ENCODE results near the gene EDA.

The EDA gene

DNA sequence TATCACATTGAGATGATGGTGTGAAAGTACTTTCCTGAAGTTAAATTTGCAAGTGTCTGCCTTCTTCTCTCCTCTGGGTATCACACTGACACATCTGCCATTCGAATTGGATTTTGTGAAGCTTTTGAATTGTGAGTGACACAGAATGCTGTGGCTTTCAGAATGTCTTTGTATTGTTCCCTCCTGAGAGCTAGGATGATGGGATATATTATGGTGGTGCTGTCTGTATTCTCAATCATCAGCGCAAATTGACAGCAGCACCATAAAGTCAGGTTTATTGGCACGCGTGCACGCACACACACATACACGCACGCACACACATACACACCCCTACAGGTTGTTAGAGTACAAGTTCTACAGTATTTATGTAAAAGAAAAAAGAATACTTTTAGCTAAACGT lies 290.5 kb downstream of the EDA start:
- H3F3A ChIP-seq (ENCODE audit: control insufficient read depth, insufficient read depth) = no peaks in the 10 kb centered on the region
- TF ChIP-seq EZH2phosphoT487 (IDR thresholded peaks at IDR 0.05; ENCODE audit: borderline replicate concordance, low read length) = no peak
- TF ChIP-seq, protein P1, sequence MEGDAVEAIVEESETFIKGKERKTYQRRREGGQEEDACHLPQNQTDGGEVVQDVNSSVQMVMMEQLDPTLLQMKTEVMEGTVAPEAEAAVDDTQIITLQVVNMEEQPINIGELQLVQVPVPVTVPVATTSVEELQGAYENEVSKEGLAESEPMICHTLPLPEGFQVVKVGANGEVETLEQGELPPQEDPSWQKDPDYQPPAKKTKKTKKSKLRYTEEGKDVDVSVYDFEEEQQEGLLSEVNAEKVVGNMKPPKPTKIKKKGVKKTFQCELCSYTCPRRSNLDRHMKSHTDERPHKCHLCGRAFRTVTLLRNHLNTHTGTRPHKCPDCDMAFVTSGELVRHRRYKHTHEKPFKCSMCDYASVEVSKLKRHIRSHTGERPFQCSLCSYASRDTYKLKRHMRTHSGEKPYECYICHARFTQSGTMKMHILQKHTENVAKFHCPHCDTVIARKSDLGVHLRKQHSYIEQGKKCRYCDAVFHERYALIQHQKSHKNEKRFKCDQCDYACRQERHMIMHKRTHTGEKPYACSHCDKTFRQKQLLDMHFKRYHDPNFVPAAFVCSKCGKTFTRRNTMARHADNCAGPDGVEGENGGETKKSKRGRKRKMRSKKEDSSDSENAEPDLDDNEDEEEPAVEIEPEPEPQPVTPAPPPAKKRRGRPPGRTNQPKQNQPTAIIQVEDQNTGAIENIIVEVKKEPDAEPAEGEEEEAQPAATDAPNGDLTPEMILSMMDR (IDR thresholded peaks at IDR 0.05; ENCODE audit: low read depth, low read length, poor library complexity, severe bottlenecking) = no peak
- H3K9me2 ChIP-seq (replicated peaks; ENCODE audit: control insufficient read depth, low read length) = no peaks in the 10 kb centered on the region

DNA sequence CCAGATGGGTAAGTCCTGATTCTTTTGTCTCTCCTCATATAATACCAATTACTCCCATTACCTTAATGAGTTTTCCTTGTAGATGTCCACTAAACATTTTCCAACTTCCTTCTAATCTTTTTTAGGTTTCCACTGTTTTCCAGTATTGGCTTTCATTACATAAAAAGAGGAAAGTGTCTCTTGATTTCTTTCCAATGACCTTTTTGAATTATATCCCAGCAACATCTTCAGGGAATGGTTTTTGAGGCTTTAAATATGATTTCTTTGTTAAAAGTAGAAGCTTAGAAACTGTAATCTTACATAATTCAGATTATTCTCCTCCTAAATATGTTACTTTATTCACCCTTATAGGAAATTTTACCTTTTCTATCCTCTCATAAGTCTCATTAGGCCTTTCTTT lies 298.9 kb downstream of the EDA start:
- Histone ChIP-seq H4K20me1 (ENCODE audit: control insufficient read depth, insufficient read depth, low read depth, low read length) (no peaks in the 10 kb centered on the region), H3K4me2 (ENCODE audit: low read length) (no peak overlapping the region), H3K79me2 (ENCODE audit: control insufficient read depth, low read length) (no peaks in the 10 kb centered on the region), H3K27me3 (ENCODE audit: control insufficient read depth, low read length) (no peaks in the 10 kb centered on the region), H3K27ac (ENCODE audit: low read depth, low read length) (no peak overlapping the region), H3K9me2 (replicated peaks; ENCODE audit: control insufficient read depth, low read length) (no peaks in the 10 kb centered on the region), H3K4me3 (ENCODE audit: low read length) (no peak overlapping the region), H3K9me3 (ENCODE audit: control insufficient read depth, insufficient read depth, low read length) (no peaks in the 10 kb centered on the region), H3F3A (ENCODE audit: control insufficient read depth, insufficient read depth) (no peaks in the 10 kb centered on the region), H3K4me1 (ENCODE audit: control insufficient read depth, low read length) (no peaks in the 10 kb centered on the region), H3K36me3 (ENCODE audit: control insufficient read depth, low read length) (no peaks in the 10 kb centered on the region)
- TF ChIP-seq, protein P1 (IDR thresholded peaks at IDR 0.05; ENCODE audit: low read depth, low read length, poor library complexity, severe bottlenecking) = no peak
- TF ChIP-seq EZH2phosphoT487 (IDR thresholded peaks at IDR 0.05; ENCODE audit: borderline replicate concordance, low read length) = no peak

More for the DNA sequence above, 290.5 kb downstream of the EDA start:
- Histone ChIP-seq H3K79me2 (ENCODE audit: control insufficient read depth, low read length) (no peaks in the 10 kb centered on the region), H3K27ac (ENCODE audit: low read depth, low read length) (no peak overlapping the region), H3K9me3 (ENCODE audit: control insufficient read depth, insufficient read depth, low read length) (no peaks in the 10 kb centered on the region), H4K20me1 (ENCODE audit: control insufficient read depth, insufficient read depth, low read depth, low read length) (no peaks in the 10 kb centered on the region), H3K4me1 (ENCODE audit: control insufficient read depth, low read length) (no peaks in the 10 kb centered on the region), H3K4me2 (ENCODE audit: low read length) (no peak overlapping the region), H3K4me3 (ENCODE audit: low read length) (no peak overlapping the region), H3K27me3 (ENCODE audit: control insufficient read depth, low read length) (no peaks in the 10 kb centered on the region), H3K36me3 (ENCODE audit: control insufficient read depth, low read length) (no peaks in the 10 kb centered on the region)

DNA sequence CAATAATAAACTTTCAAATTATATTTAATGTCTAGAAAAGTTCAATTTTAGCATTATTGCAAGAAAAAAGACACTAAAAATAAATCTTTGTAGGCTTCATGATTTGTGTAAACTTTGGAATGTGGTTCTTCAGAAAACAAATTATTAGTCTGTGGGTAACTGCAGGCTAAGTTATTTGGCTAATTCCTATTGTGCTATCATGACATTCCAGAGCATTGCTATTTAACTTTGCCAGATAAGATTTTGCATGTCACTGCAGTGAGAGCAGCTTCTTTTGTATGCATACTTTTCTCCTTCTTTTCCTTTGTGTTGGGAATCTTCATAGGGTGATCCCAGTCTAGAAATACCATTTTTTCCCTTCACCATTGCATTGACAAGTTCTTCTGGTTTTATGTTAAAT lies 303.8 kb downstream of the EDA start:
- Histone ChIP-seq H3K36me3 (ENCODE audit: control insufficient read depth, low read length) (no peaks in the 10 kb centered on the region), H3K4me3 (ENCODE audit: low read length) (no peak overlapping the region), H3K4me1 (ENCODE audit: control insufficient read depth, low read length) (no peaks in the 10 kb centered on the region), H3F3A (ENCODE audit: control insufficient read depth, insufficient read depth) (no peaks in the 10 kb centered on the region), H3K79me2 (ENCODE audit: control insufficient read depth, low read length) (no peaks in the 10 kb centered on the region), H3K9me3 (ENCODE audit: control insufficient read depth, insufficient read depth, low read length) (no peaks in the 10 kb centered on the region), H4K20me1 (ENCODE audit: control insufficient read depth, insufficient read depth, low read depth, low read length) (no peaks in the 10 kb centered on the region), H3K27me3 (ENCODE audit: control insufficient read depth, low read length) (no peaks in the 10 kb centered on the region), H3K9me2 (replicated peaks; ENCODE audit: control insufficient read depth, low read length) (no peaks in the 10 kb centered on the region), H3K4me2 (ENCODE audit: low read length) (no peak overlapping the region), H3K27ac (ENCODE audit: low read depth, low read length) (no peak overlapping the region)
- TF ChIP-seq EZH2phosphoT487 (IDR thresholded peaks at IDR 0.05; ENCODE audit: borderline replicate concordance, low read length) = no peak
- TF ChIP-seq, protein P1 (IDR thresholded peaks at IDR 0.05; ENCODE audit: low read depth, low read length, poor library complexity, severe bottlenecking) = no peak

DNA sequence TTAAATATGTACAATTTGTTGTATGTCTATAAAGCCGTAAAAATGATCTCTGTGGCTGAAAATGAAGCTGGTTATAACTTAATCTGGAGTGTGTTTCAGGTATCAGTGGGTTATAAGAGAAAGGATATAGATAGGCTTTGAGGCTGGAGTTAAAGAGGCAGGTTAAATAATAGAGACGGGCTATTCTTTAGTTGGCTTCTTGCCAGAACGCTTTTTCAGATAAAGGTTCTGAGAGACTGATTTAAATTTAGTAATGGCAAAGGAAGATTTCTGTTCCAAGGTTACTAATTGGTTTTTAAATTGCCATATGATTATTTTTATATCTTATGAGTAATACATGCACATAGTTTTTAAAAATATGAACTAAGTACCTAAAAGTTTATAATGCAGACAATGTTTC lies 316.4 kb downstream of the EDA start:
- Histone ChIP-seq H3K4me2 (ENCODE audit: low read length) (no peak overlapping the region), H3K9me3 (ENCODE audit: control insufficient read depth, insufficient read depth, low read length) (no peaks in the 10 kb centered on the region), H3K27me3 (ENCODE audit: control insufficient read depth, low read length) (no peaks in the 10 kb centered on the region), H3K4me1 (ENCODE audit: control insufficient read depth, low read length) (no peaks in the 10 kb centered on the region), H3K79me2 (ENCODE audit: control insufficient read depth, low read length) (no peaks in the 10 kb centered on the region), H3F3A (ENCODE audit: control insufficient read depth, insufficient read depth) (no peaks in the 10 kb centered on the region), H3K36me3 (ENCODE audit: control insufficient read depth, low read length) (no peaks in the 10 kb centered on the region), H3K9me2 (replicated peaks; ENCODE audit: control insufficient read depth, low read length) (no peaks in the 10 kb centered on the region), H4K20me1 (ENCODE audit: control insufficient read depth, insufficient read depth, low read depth, low read length) (no peaks in the 10 kb centered on the region), H3K27ac (ENCODE audit: low read depth, low read length) (no peak overlapping the region), H3K4me3 (ENCODE audit: low read length) (no peak overlapping the region)
- TF ChIP-seq, protein P1 (IDR thresholded peaks at IDR 0.05; ENCODE audit: low read depth, low read length, poor library complexity, severe bottlenecking) = no peak
- no peak for TF ChIP-seq EZH2phosphoT487 (IDR thresholded peaks at IDR 0.05; ENCODE audit: borderline replicate concordance, low read length)

All from DOHH2 (cell line).